Suprapubic skin (tissue), 4 donors: ENCODE data around the gene DPY30. TPM values are rescaled to one million over a fixed set of nuclear protein-coding genes. Genes with fewer than 3 reads are reported as not detected.
"Not testable (repeated sequence)": the region's sequence is repeated elsewhere in the genome, so short reads cannot be mapped to it uniquely, and the experiment has no call there.

ENCODE experiments used
- DNase-seq, 2 donors: peaks; one replicate each; pipeline ENCODE4 v3.0.0-alpha.2; 2019; ENCODE audit warnings: low spot score in 2 of 2
- H3K27ac ChIP-seq: fragments of 200-600 bp; sonication (generic); one replicate; pipeline ENCODE4 v1.5.1; 2019
- H3K27me3 ChIP-seq: fragments of 200-600 bp; sonication (generic); one replicate; pipeline ENCODE4 v1.5.1; 2019
- H3K36me3 ChIP-seq: fragments of 200-600 bp; sonication (generic); one replicate; pipeline ENCODE4 v1.5.1; 2019
- H3K4me1 ChIP-seq: fragments of 200-600 bp; sonication (generic); one replicate; pipeline ENCODE4 v1.5.1; 2019
- H3K4me3 ChIP-seq: fragments of 200-600 bp; sonication (generic); one replicate; pipeline ENCODE4 v1.5.1; 2019; ENCODE audit warnings: mild to moderate bottlenecking
- H3K9me3 ChIP-seq: fragments of 200-600 bp; sonication (generic); one replicate; pipeline ENCODE4 v1.5.1; 2019
- EP300 ChIP-seq: sonication (generic); formaldehyde crosslinking; IDR thresholded peaks from one replicate; pipeline ENCODE4 v1.6.1; 2017; ENCODE audit warnings: antibody characterized with exemption
- POLR2A ChIP-seq, 2 donors: fragments of 450-650 bp; IDR thresholded peaks; one replicate each; pipeline ENCODE4 v1.6.1; 2017; ENCODE audit warnings: antibody characterized with exemption in 2 of 2, mild to moderate bottlenecking in 2 of 2, moderate library complexity in 2 of 2
- POLR2AphosphoS5 ChIP-seq, 3 donors: sonication (generic); formaldehyde crosslinking; IDR thresholded peaks; one replicate each; pipeline ENCODE4 v1.6.1; 2017; ENCODE audit warnings: antibody characterized with exemption in 3 of 3
- WGBS: methylation state at CpG from one replicate; pipeline ENCODE4 v1.1.5; 2018; 5-methylcytosine and 5-hydroxymethylcytosine counted together
- total RNA-seq, 4 donors: library from RNA; depleted of rRNA; stranded (reverse); fragments of >200 nt; gene quantifications; one replicate each; pipeline ENCODE4 v1.1.0, GENCODE V29; 2016
- TF ChIP-seq, protein P1 (sequence below), 2 donors: fragments of 200-600 bp in 1 of 2; fragments of 450-650 bp in 1 of 2; sonication (generic) in 1 of 2; IDR thresholded peaks; one replicate each; pipeline ENCODE4 v1.5.1; 2016 to 2019; ENCODE audit warnings: antibody characterized with exemption in 2 of 2, mild to moderate bottlenecking in 1 of 2, moderate library complexity in 1 of 2

Gene DPY30
- total RNA-seq, 4 donors from 2014 or later: 44.1 to 59.2 (median 48.8) TPM

DNA sequence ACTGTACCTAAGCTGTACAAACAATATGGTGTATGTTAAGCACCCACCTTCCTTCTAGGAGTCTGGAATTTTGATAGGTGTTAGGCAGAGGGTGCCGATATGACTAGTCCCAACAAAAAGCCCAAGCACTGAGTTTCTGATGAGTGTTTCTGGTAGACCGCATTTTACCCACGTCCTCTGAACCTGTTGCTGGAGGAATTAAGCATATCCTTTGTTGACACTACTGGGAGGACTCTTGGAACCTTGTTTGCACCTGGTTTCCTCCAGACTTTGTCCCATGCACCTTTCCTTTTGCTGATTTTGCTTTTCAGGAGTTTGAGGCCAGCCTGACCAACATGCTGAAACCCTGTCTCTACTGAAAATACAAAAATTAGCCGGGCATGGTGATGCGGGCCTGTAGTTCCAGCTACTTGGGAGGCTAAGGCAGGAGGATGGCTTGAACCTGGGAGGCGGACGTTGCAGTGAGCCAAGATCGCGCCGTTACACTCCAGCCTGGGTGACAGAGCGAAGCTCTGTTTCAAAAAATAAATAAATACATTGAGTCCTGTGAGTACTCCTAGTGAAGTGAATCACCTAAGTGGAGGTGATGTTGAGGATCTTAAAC, 12.3 kb upstream of the DPY30 start:
- no peaks in the 10 kb centered on the region for H3K27me3 ChIP-seq
- WGBS: 97% methylated on average over 11 of the region's 11 CpGs
- TF ChIP-seq, protein P1, sequence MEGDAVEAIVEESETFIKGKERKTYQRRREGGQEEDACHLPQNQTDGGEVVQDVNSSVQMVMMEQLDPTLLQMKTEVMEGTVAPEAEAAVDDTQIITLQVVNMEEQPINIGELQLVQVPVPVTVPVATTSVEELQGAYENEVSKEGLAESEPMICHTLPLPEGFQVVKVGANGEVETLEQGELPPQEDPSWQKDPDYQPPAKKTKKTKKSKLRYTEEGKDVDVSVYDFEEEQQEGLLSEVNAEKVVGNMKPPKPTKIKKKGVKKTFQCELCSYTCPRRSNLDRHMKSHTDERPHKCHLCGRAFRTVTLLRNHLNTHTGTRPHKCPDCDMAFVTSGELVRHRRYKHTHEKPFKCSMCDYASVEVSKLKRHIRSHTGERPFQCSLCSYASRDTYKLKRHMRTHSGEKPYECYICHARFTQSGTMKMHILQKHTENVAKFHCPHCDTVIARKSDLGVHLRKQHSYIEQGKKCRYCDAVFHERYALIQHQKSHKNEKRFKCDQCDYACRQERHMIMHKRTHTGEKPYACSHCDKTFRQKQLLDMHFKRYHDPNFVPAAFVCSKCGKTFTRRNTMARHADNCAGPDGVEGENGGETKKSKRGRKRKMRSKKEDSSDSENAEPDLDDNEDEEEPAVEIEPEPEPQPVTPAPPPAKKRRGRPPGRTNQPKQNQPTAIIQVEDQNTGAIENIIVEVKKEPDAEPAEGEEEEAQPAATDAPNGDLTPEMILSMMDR (IDR thresholded peaks at IDR 0.05): no peak
- TF ChIP-seq POLR2AphosphoS5 (IDR thresholded peaks at IDR 0.05) (no peak), POLR2A (IDR thresholded peaks at IDR 0.05) (no peak), EP300 (no peak)
- no peak overlapping the region for H3K27ac ChIP-seq
- H3K9me3 ChIP-seq: no peaks in the 10 kb centered on the region
- no peaks in the 10 kb centered on the region for H3K36me3 ChIP-seq
- H3K4me3 ChIP-seq: no peak overlapping the region
- no peaks in the 10 kb centered on the region for H3K4me1 ChIP-seq
- DNase-seq: no peak

DNA sequence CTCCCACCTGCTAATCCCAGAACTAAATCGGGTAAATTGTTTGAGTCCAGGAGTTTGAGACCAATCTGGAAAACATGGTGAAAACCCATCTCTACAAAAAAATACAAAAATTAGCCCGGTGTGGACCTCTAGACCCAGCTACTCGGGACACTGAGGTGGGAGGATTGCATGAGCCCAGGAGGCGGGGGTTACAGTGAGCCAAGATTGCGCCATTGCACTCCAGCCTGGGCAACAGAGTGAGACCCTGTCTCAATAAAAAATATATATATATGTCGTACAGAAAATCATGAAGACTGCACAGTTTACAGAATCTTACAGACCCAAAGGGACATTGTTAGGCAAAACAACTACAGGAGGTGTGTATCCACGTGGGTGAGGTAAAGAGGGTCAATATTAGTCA, 4.0 kb upstream of the DPY30 start:
- no peak for TF ChIP-seq POLR2A (IDR thresholded peaks at IDR 0.05)
- TF ChIP-seq POLR2AphosphoS5 (IDR thresholded peaks at IDR 0.05): no peak
- no peak for TF ChIP-seq EP300
- TF ChIP-seq, protein P1 (IDR thresholded peaks at IDR 0.05): no peak
- 82% methylated on average over 7 of the region's 7 CpGs for WGBS
- no peak overlapping the region for H3K27ac ChIP-seq
- DNase-seq: no peak
- no peak overlapping the region for H3K4me3 ChIP-seq
- H3K4me1 ChIP-seq: peaks cover 9% of the 10 kb centered on the region
- H3K9me3 ChIP-seq: no peaks in the 10 kb centered on the region
- H3K36me3 ChIP-seq: no peaks in the 10 kb centered on the region
- no peaks in the 10 kb centered on the region for H3K27me3 ChIP-seq

DNA sequence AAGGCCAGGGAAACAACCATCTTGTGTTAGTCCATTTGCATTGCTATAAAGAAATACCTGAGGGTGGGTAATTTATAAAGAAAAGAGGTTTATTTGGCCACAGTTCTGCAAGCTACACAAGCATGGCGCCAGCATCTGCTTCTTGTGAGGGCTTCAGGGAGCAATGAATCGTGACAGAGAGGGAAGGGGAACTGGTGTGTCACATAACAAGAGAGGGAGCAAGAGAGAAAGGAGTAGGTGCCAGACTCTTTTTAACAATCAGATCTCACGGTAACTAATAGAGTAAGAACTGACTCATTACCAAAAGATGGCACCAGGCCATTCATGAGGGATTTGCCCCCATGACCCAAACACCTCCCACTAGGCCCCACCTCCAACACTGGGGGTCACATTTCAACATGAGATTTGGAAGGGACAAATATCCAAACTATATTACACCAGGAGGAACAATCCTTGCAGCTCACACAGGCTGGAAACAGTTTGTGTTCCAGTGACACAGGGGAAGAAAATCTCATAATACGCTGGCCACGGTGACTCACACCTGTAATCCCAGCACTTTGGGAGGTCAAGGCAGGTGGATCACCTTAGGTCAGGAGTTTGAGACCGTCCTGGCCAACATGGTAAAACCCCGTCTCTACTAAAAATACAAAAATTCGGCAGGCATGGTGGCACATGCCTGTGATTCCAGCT, 5.3 kb downstream of the DPY30 start:
- DNase-seq, H3K27ac ChIP-seq, H3K9me3 ChIP-seq, H3K36me3 ChIP-seq, H3K4me3 ChIP-seq, H3K27me3 ChIP-seq: not testable (repeated sequence)
- 83% methylated on average over 8 of the region's 8 CpGs for WGBS
- peaks cover 13% of the 10 kb centered on the region for H3K4me1 ChIP-seq

DNA sequence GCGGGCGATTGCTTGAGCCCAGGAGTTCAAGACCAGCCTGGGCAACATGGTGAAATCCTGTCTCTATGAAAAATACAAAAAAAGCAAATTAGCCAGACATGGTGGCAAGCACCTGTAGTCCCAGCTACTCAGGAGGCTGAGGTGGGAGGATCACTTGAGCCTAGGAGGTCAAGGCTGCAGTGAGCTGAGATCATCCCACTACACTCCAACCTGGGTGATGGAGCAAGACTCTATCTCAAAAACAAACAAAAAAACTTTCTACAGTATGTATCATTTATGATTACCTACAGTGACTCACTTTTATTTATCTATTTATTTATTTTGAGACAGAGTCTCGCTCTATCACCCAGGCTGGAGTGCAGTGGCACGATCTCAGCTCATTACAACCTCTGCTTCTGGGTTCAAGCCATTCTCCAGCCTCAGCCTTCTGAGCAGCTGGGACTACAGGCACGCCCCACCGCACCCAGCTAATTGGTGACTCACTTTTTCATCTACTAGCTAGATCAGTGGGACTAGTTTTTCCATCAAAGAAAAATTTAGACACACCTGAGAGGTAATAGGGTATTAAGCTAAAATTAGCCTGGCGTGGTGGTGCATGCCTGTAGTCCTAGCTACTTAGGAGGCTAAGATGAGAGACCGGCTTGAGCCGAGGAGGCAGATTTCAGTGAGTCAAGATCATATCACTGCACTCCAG, 20.7 kb downstream of the DPY30 start:
- not testable (repeated sequence) for DNase-seq, H3K4me3 ChIP-seq, H3K9me3 ChIP-seq, H3K27ac ChIP-seq, H3K4me1 ChIP-seq, H3K27me3 ChIP-seq
- WGBS: 79% methylated on average over 9 of the region's 9 CpGs
- H3K36me3 ChIP-seq: peaks cover 51% of the 10 kb centered on the region

DNA sequence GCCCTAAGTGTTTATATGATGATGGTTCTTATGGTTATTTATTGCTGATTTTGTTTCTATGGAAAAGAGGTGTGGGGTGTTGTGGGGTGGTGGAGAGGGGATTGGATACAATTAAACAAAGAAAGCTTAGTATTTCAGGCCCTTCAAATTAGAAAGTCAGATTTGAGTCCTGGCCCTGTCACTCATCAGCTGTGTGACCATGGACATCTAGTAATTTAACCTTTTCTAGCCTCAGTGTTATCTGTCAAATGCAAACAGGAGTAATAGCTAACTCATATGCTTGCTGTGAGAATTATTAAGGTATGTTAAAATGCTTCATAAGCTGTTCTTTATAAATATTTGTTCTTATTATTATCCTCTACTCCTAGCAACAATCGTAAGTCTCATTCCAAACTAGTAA, 26.7 kb downstream of the DPY30 start:
- Histone ChIP-seq H3K4me3 (no peak overlapping the region), H3K27ac (no peak overlapping the region), H3K27me3 (no peaks in the 10 kb centered on the region), H3K9me3 (no peaks in the 10 kb centered on the region), H3K36me3 (peaks cover 21% of the 10 kb centered on the region), H3K4me1 (peaks cover 27% of the 10 kb centered on the region)
- DNase-seq: no peak
- WGBS: 78% methylated on average over 1 of the region's 1 CpG
- TF ChIP-seq POLR2A (IDR thresholded peaks at IDR 0.05) (no peak), EP300 (no peak), POLR2AphosphoS5 (IDR thresholded peaks at IDR 0.05) (no peak)
- TF ChIP-seq, protein P1 (IDR thresholded peaks at IDR 0.05): no peak

DNA sequence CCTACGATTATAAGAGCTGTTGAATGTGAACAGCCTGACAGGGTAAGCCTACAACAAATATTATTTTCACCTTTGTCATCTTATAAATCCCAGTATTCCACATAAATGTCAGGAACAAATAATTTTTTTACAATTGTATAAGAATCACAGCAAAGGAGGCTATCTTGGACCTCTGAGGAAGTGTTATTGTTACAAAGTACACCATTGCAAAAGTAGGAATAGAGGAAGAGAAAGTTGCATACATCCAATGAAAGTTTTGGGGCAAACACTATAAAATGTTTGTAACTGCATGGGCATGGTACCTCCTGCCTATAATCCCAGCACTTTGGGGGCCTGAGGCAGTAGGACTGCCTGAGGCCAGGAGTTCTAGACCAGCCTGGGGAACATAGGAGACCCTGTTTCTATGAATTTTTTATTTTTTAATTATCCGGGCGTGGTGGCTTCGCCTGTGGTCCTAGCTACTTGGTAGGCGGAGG, 28.1 kb downstream of the DPY30 start:
- Histone ChIP-seq H3K4me3 (peak overlapping the region; percentile 89), H3K27ac (peak overlapping the region; percentile 98), H3K27me3 (no peaks in the 10 kb centered on the region), H3K36me3 (peaks cover 9% of the 10 kb centered on the region), H3K9me3 (no peaks in the 10 kb centered on the region), H3K4me1 (peaks cover 34% of the 10 kb centered on the region)
- 78% methylated on average over 5 of the region's 5 CpGs for WGBS
- no peak for DNase-seq
- TF ChIP-seq POLR2AphosphoS5 (IDR thresholded peaks at IDR 0.05) (no peak), POLR2A (IDR thresholded peaks at IDR 0.05) (no peak), EP300 (no peak)
- TF ChIP-seq, protein P1 (IDR thresholded peaks at IDR 0.05): no peak
